Measurements from ENCODE around the gene DMPK.

DNA sequence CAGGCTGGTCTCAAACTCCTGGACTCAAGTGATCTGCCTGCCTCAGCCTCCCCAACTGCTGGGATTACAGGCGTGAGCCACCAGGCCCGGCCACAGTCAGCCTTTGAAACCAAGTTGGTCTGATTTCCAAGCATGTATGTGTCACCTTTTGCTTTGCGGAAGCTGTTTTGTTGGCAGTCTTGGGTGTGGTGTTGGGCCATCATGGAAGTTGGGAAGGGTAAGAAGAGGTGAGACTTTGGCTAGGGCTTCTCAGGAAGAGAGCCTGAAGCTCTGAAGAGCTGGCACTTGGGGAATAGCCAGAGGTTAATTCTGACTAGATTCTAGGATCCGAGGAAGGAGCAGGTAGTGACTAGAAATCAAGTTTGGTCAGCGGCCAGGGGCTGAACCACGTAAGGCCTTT lies 30.0 kb upstream of the DMPK start:
- TF ChIP-seq, protein P1, sequence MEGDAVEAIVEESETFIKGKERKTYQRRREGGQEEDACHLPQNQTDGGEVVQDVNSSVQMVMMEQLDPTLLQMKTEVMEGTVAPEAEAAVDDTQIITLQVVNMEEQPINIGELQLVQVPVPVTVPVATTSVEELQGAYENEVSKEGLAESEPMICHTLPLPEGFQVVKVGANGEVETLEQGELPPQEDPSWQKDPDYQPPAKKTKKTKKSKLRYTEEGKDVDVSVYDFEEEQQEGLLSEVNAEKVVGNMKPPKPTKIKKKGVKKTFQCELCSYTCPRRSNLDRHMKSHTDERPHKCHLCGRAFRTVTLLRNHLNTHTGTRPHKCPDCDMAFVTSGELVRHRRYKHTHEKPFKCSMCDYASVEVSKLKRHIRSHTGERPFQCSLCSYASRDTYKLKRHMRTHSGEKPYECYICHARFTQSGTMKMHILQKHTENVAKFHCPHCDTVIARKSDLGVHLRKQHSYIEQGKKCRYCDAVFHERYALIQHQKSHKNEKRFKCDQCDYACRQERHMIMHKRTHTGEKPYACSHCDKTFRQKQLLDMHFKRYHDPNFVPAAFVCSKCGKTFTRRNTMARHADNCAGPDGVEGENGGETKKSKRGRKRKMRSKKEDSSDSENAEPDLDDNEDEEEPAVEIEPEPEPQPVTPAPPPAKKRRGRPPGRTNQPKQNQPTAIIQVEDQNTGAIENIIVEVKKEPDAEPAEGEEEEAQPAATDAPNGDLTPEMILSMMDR (IDR thresholded peaks at IDR 0.05): no peak
- no peak for TF ChIP-seq POLR2AphosphoS5 (IDR thresholded peaks at IDR 0.05)
- no peak for TF ChIP-seq POLR2A (IDR thresholded peaks at IDR 0.05)

All from breast epithelium (tissue), 3 donors.